Measurements from ENCODE around the gene MINK1. TPM values are rescaled to one million over a fixed set of nuclear protein-coding genes. Genes with fewer than 3 reads are reported as not detected.
A peak's percentile ranks its signal among the peaks of the same experiment; 100 is the strongest.

MINK1 gene
- total RNA-seq, 1 donor: 38.4 TPM

GRCh38 chr17:4788807-4789700, 44.1 kb upstream of the MINK1 start, which contains the start of gene GLTPD2:
Gene GLTPD2 (plus strand): TSS chr17:4788964. CDS start chr17:4789012, 48 bp downstream.
- DNase-seq (ENCODE audit: low read depth): no peak
- H3K4me3 ChIP-seq (ENCODE audit: low read depth, low read length): peak within 1 kb of the TSS; percentile 75
- no peak for TF ChIP-seq CTCF (IDR thresholded peaks at IDR 0.05; ENCODE audit: insufficient read depth, low read length)

GRCh38 chr17:4789701-4789950, 43.5 kb upstream of the MINK1 start:
- no peak for TF ChIP-seq CTCF (IDR thresholded peaks at IDR 0.05; ENCODE audit: insufficient read depth, low read length)
- H3K4me3 ChIP-seq (ENCODE audit: low read depth, low read length): peak overlapping the region; percentile 75
- DNase-seq (ENCODE audit: low read depth): no peak

GRCh38 chr17:4789951-4790704, 43.0 kb upstream of the MINK1 start:
- peak; percentile 88 for DNase-seq (ENCODE audit: low read depth)
- TF ChIP-seq CTCF (IDR thresholded peaks at IDR 0.05; ENCODE audit: insufficient read depth, low read length): peak; percentile 63
- H3K4me3 ChIP-seq (ENCODE audit: low read depth, low read length): peak overlapping the region; percentile 75

DNA sequence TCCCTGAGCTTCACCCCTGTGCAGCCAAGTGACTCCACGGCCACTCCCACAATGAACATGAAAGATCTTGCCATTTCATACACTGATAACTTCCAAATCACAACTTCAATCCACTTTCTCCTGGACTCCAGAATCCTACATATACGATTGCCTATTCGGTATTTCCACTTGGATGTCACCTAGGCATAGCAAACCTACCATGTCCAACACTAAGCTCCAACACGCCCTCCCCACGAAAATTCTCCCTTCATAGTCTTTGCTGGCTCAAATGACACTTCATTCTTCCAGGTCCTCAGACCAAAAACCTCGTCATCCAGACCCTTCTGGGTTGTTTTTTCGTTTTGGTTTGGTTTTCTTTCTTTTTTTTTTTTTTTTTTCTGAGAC, 42.4 kb upstream of the MINK1 start:
- DNase-seq (ENCODE audit: low read depth): no peak
- no peak for TF ChIP-seq CTCF (IDR thresholded peaks at IDR 0.05; ENCODE audit: insufficient read depth, low read length)
- H3K4me3 ChIP-seq (ENCODE audit: low read depth, low read length): peak overlapping the region; percentile 75

DNA sequence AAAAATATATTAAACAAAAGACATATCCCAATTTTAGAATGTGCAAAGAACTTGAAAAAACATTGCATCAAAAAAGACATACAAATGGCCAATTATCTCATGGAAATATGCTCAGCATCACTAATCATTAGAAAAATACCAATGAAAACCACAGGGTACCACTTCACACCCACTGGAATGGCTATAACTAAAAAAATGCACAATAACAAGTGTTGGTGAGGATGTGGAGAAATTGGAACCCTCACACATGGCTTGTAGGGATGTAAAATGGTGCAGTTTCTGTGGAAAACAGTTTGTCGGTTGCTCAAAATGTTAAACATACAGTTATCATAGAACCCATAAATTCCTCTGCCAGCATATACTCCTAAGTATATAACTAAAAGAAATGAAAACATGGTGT, 38.0 kb upstream of the MINK1 start:
- DNase-seq (ENCODE audit: low read depth): no peak
- no peak for TF ChIP-seq CTCF (IDR thresholded peaks at IDR 0.05; ENCODE audit: insufficient read depth, low read length)
- no peak overlapping the region for H3K4me3 ChIP-seq (ENCODE audit: low read depth, low read length)

GRCh38 chr17:4796552-4796920, 36.6 kb upstream of the MINK1 start:
- TF ChIP-seq CTCF (IDR thresholded peaks at IDR 0.05; ENCODE audit: insufficient read depth, low read length): no peak
- H3K4me3 ChIP-seq (ENCODE audit: low read depth, low read length): peak overlapping the region; percentile 99
- DNase-seq (ENCODE audit: low read depth): peak; percentile 28
